GM18873 (cell line): ENCODE data around the gene KRI1.

Experiments used
- ATAC-seq: cut with Tn5 transposase; IDR thresholded peaks from one replicate; pipeline ENCODE4 v1.9.1; 2021; ENCODE audit warnings: mild to moderate bottlenecking, moderate library complexity, moderate number of reproducible peaks; ENCODE audit not compliant: unreplicated experiment, low FRiP score

KRI1 gene

DNA sequence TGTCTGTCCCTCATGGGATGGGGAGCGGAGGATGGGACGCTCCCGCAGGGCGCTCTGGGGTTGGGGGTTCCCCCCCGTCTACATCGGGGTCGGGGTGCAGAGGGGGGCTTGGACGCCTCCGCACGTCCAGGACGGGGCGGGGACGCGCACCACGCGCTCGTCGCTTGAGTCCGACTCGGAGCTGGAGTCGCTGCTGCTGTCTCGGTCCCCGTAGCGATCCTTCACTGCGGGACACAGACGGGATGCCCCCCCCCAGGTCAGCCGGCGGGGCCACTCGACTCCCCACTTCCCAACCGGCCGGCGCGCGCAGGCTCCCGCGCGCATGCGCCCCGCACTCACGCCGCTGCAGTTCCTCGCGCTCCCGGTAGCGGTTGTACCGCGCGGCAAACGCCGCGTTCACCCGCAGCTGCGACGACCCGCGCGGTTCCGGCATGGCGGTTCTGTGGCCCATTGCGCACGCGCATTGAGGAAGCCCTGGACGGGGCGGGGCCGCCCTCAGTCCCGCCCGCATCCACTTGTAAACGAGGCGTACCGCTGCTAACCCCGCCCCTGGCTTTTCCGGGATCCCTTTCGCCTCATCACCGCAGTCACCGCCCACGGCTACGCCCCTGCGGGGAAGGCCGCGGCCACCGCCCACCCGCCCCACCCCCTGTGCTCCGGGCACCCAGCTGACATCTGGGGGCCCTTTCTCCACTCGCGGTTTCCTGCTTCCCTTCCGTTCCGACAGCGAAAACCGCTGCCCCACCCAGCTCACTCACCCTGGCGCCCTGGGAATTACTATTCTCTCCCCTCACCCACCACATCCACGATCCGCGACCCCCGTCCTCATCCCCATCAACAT, at the start of gene KRI1:
Gene KRI1, minus strand, starts transcription at position 444 of the 841 bp plus-strand sequence. Its CDS starts 11 bp downstream, at position 433.
- peak; percentile 50 for ATAC-seq

DNA sequence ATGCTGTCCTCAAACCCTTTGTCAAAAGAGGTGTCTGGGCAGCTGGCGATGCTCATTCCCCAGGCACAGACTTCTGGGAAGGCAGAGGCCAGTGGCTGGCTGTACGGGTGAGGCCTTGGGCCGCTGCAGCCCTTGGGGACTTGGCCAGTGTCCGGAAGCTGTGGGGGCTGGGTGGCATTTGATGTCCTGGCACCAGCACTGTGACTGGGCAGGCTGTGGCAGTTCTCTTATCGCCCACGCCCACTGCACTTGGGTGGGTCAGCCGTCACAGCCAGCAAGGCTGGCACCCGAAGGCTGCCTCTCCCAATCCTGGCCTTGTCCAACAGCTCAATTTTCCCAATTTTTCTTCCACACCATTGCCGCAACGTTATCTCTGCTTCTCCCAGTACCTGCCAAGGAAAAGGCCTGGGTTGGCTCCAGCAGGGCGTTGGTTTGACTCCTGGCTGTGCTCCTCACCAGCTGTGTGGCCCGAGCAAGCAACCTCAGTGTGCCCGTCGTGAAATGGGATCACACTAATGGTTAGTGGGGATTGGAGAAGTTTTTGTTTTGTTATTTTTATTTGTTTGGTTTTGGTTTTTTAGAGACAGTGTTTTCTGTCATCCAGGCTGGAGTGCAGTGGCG, 46.8 kb upstream of the KRI1 start:
- ATAC-seq = no peak

DNA sequence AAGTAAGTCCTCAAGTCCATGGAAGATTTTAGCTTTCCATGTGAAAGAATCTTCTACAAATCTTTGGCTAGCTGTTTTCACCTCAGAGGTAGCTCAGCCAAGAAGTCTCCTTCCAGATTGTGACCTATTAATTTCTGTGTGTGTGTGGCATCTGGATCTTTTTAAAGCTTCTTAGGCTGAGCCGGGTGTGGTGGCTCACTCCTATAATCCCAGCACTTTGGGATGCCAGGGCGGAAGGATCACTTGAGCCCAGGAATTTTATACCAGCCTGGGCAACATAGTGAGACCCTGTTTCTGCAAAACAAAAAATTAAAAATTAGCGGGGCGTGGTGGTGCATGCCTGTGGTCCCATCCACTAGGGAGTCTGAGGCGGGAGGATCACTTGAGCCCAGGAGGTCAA, 46.1 kb upstream of the KRI1 start:
- ATAC-seq = no peak

DNA sequence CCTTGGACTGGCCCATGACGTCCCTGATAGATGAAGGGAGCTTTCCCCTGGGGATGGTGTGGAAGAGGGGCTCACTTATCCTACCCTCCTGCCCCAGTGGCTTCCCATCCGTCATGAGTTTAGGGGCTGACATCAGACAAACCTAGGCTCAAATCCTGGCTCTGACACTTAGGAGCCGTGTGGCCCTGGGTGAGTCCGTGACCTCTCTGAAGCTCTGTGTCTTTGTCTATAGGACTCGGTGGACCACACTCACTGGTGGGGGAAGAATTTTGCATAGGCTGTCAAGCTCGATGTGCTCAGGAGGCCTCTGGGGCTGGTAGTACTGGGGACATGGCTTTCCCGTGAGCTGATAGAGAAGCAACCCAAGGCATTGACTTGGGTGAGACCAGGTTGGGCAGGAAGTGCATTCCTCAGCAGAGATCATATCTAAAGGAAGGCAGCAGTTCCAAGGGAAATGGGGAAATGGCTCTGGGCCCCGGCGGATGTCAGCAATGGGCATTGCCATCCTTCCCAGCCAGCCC, 38.7 kb upstream of the KRI1 start:
- ATAC-seq = no peak

DNA sequence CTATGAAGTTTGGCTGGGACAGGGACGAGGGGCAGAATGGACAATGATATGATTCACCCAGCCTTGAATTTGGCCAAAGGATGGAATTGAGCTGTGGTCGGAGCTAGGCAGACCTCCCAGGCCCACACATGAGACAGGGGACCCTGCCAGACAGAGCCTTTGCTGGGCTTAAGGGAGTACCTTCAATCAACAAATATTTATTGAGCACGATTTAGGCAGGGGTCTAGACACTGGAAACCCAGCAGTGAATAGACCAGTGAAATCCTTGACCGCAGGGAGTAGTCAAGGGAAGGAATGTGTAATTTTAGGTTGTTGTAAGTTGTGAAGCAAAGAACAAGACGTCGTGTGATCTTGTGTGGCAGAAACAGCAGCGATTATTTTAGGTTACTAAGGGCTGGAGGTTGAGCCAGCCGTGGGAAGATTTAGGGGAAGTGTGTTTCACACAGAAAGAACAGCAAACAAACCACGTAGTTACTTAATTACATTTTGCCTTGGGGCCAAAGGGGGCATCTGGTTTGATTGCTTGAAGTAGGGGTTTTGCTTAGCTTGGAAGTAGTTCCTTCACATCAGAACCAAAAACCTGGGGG, 38.2 kb upstream of the KRI1 start:
- ATAC-seq = no peak

DNA sequence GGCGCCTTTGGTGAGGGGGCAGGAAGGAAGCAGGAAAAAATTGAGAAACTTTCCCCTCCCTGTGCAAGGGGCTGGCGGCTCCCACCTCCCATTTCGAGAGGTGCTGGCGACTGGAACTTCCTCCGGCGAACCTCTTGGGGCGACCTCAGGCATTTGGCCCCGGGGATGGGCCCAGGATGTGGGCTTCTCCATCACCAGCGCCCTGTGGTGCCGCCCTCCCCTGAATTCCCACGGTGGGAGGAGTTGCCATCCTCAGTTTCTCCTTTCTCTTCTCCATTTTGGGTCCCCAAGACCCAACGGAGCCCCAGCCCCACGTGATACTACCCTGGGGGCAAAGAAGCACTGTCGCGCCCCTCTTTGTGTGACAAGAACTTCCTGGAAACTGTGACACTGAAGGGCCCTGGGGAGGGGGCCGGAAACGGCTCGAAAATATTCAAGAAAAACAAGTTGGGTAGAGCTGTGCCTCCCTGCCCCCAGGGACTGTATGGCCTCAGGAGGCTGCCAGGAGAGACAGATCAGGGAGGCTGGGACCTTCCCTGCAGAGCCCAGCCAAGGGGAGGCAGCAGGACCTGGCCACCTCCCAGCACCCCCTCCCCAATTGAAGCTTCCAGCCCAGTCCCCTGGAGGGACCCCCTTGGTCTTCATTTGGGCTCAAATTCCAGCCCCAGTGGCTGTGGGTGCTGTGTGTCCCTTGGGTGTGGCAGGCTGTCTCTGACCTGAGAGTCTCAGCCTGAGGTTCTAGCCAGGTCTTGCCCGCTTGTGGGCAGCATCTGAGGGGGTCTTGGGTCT, 37.5 kb upstream of the KRI1 start:
- no peak for ATAC-seq

DNA sequence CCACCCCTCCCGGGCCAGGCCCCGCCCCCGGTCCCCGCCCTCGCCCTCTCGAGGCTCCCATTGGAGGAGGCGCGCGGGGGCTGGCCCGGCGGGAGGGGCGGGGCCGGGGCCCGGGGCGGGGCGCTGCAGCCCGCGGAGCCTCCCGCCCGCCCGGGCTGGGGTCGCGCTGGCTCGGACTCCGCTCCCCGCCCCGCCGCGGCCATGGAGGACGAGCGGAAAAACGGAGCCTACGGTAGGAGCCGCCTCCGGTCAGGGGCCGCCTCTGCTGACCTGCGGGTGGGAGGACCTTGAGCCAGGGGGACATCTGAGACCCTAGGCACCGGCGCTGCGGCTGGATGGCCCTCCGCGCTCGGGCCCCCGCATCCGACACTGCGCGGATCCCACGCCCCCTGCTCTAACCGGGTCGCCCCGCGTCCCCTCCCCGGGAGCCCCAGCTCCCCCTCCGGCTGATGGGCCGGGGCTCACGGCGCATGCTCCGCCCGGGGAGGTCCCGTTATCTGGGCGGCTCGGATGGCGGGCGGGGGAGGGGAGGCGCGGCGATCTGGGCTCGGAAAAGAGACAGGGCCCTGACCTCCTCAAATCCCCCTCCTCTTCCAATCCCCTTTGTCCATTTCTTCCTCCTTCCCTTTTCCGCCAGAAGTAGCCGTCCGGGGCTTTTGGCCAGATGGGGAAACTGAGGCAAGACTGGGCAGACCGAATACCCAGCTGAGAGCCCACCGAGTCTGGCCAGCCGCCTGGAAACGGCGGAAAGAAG, 36.7 kb upstream of the KRI1 start:
- no peak for ATAC-seq

DNA sequence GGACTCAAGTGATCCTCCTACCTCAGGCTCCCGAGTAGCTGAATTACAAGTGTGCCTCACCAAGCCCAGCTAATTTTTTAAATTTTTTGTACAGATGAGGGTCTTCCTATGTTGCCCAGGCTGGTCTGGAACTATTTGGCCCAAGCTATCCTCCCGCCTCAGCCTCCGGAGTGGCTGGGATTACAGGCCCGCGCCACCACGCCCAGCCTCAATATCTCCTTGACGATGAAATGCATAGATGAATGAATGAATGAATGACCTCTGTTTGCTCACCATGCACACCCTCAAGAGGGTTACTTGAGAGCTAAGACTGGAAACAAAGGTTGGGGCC, 36.2 kb upstream of the KRI1 start:
- ATAC-seq = no peak

DNA sequence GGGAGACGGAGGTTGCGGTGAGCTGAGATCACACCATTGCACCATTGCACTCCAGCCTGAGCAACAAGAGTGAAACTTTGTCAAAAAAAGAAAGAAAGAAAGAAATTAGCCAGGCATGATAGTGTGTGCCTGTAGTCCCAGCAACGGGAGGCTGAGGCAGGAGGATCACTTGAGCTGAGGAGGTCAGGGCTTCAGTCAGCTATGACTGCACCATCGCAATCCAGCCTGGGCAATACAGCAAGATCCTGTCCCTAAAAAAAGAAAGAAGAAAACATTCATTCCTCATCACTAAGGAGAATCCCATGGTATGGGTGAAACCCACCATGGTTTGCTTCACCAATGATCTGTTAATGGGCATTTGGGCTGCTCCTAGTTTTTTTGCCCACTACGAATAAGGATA, 34.3 kb upstream of the KRI1 start:
- no peak for ATAC-seq

DNA sequence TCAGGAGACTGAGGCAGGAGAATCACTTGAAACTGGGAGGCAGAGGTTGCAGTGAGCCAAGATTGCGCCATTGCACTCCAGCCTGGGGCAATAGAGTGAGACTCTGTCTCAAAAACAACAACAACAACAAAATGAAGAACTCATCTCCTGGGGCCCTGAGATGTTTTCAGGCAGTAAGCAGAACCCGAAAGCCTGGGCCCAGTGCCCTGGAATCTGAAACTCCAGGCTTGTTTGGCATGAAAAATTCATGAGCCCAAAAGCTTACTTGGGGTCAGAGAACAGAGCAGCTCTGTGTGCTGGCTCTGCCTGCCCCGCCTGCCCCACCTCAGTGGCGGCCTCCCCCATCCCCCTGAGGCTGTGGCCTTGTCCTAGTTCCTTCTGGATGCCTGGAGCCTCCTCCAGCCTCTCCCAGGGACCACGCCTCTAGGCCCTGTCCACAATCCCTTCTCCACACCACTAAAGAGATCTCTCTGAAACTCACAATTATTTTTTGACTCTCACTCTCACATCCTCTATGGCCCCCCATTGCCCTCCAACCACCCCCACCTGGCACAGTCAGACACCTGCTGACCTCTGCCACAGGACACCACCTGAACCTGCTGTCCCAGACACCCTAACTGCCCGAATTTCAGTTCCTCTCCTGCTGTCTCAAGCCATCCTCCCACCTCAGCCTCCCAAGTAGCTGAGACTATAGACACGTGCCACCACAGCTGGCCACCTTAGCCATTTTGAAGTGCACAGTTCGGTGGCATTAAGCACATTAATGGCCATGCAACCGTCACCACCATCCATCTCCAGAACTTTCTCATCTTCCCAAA, 28.2 kb upstream of the KRI1 start:
- ATAC-seq = no peak

DNA sequence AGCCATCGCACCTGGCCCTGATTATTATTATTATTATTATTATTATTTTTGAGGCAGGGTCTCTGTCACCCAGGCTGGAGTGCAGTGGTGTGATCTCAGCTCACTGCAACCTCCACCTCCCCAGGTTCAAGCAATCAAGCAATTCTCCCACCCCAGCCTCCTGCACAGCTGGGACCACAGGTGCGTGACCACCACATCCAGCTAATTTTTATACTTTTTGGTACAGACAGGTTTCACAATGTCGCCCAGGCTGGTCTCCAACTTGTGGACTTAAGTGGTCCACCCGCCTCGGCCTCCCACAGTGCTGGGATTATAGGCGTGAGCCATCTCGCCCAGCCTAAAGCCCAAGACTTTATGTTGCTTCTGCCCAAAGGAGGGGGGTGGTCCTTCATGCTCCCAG, 27.3 kb upstream of the KRI1 start:
- no peak for ATAC-seq

DNA sequence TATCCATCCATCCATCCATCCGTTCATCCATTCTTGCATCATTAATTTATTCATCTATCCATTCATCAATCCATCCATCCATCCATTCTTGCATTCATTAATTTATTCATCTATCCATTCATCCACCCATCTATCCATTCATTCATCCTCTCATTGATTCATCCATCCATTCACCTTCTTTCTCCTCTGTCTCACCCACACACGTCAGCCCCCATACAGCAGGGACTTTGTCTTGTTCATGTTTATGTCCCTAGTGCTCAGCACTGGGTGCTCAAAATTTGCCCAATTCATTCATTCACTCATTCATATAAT, 22.0 kb upstream of the KRI1 start:
- no peak for ATAC-seq

DNA sequence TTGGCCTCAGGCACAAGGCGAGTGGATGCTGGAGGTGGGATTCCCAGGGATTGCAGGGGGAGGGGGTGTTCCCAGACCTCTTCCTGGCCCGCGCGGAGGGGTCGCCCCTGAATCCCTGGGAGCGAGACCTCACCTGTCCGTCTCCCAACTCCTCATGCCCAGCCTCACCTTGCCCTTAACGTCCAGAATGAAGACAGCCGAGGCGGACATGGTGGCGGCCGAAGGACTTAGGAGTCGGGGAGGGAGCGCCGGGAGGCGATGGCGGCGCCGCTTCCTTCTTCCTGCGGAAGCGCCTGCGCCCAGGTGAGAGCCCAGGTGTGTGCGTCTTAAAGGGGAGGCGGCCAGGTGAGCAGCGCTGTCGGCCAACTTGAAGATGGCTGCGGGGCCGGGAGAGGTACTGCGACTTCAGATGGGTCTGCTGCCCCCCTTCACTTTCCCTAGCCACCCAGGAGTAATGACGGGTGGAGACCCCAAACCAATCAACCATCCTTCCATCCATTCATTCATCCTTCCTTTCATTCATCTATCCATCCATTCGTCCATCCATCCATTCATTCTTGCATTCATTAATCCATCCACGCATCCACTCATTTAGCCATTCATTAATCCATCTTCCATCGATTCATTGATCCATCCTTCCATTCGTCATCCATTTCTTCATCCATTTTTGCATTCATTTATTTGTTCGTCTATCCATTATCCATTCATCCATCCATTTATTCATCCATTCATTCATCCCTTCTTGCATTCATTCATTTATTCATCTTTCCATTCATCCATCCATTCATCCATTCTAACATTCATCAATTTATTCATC, 21.4 kb upstream of the KRI1 start, which contains the start of gene AP1M2:
Gene AP1M2, minus strand, starts transcription at position 291 of the 817 bp plus-strand sequence. Its CDS starts 81 bp downstream, at position 210.
- ATAC-seq = no peak

DNA sequence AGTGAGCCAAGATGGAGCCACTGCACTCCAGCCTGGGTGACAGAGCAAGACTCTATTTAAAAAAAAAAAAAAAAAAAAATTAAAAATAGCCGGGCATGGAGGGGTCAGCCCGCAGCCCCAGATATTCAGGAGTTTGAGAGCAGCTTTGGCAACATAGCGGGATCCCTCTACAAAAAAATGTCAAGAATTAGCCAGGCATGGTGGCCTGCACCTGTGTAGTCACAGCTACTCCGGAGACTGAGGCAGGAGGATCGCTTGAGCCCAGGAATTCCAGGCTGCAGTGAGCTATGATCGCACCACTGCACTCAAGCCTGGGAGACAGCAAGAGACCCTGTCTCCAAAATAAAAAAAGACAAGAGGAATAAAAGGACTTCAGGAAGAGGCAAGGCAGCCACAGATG, 20.6 kb upstream of the KRI1 start:
- ATAC-seq = no peak

DNA sequence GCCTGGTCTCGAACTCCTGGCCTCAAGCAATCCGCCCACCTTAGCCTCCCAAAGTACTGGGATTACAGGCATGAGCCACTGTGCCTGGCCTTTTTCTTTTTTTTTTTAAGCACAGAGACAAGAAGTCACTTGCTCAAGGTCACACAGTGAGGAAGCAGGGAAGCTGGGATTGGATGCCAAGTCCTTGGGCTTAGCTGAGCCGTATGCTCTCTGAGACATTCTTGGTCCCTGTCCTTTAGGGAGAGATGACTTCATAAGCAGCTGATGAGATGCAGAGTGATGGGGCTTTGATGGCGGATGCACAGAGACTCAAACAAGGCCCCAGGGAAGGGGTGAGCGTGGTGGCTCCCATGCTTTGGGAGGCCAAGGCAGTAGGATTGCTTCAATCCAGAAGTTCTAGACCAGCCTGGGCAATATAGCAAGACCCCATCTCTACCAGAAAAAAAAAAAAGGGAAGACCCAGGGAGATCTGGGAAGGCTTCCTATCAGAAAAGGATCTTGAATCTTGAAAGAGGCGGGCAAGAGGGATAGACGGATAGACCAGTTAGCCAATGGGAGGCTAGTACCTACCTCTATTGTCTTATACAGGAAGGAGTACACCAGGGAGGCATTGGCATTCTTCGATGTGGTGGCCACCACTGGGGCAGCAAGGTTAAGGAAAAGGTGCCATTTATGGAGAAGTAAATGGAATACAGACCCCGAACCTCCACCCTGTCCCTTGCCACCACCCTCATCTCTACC, 17.4 kb upstream of the KRI1 start:
- no peak for ATAC-seq

DNA sequence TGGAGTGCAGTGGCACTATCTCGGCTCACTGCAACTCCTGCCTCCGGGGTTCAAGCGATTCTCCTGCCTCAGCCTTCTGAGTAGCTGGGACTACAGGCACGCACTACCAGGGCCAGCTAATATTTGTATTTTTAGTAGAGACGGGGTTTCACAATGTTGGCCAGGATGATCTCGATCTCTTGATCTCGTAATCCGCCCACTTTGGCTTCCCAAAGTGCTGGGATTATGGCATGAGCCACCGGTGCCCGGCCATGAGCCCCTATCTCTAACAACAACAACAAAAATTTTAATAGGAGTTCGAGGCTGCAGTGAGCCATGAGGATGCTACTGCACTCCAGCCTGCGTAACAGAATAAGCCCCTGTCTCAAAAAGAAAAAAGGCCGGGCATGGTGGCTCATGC, 16.3 kb upstream of the KRI1 start:
- ATAC-seq = no peak

DNA sequence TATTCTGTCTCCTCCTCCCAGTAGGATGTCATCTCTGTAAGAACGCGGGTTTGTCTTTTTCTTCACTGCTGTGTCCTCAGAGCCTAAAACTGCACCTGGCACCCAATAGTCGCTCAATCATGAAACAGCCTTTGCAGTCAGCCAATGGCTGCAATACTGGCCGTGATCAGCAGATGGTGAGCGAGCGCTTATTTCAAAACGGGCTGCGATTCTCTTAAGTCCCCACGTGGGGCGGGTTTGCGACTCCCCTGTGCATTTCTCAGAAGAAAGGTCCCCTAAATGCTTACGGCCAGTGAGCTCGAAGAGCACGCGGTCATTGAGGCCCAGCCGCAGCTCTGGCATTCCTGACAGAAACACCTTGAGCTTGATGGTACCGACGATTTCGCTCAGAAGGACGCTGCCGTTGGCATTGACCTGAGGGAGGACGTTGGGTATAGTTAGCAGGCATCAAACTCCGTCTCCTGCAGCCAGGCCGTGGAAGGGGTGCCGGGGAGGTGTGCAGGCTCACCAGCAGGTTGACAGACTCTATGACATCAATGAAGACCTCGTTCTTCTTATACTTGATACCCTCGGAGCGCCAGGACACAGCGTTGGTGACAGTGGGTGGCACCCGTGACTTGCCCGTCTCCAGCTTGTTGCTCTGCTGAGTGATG, 15.3 kb upstream of the KRI1 start:
- no peak for ATAC-seq
